ENCODE data around the gene REEP1. TPM values are rescaled to one million over a fixed set of nuclear protein-coding genes. Genes with fewer than 3 reads are reported as not detected.

The REEP1 gene
- total and polyA plus RNA-seq, 9 of the 15 experiments (the other 6 are each of a cell fraction or from before 2014, with no cell fraction given) = 0.11 to 0.67 (median 0.13) TPM

DNA sequence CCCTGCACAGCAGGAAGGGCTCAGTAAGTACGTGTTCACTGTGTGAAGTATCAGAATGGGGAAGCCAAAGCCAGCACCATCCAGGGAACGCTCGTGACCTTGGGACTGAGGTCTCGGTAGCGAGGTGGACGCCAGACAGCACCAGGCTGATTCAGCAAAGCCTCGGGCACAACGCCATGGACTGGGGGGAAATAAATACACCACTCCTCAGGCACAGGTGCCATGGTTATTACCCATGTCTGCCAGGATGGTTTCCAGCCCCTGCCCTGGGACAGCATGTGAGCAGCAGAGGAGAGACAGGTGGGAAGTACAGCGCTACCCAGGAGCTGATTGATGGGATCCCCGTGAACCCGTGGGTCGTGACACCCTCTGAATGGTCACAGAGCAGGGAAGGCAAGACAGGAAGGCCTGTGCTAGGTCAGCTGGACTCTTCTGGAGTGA is 53.0 kb downstream of the REEP1 start (continued):
- TF ChIP-seq, protein P1, sequence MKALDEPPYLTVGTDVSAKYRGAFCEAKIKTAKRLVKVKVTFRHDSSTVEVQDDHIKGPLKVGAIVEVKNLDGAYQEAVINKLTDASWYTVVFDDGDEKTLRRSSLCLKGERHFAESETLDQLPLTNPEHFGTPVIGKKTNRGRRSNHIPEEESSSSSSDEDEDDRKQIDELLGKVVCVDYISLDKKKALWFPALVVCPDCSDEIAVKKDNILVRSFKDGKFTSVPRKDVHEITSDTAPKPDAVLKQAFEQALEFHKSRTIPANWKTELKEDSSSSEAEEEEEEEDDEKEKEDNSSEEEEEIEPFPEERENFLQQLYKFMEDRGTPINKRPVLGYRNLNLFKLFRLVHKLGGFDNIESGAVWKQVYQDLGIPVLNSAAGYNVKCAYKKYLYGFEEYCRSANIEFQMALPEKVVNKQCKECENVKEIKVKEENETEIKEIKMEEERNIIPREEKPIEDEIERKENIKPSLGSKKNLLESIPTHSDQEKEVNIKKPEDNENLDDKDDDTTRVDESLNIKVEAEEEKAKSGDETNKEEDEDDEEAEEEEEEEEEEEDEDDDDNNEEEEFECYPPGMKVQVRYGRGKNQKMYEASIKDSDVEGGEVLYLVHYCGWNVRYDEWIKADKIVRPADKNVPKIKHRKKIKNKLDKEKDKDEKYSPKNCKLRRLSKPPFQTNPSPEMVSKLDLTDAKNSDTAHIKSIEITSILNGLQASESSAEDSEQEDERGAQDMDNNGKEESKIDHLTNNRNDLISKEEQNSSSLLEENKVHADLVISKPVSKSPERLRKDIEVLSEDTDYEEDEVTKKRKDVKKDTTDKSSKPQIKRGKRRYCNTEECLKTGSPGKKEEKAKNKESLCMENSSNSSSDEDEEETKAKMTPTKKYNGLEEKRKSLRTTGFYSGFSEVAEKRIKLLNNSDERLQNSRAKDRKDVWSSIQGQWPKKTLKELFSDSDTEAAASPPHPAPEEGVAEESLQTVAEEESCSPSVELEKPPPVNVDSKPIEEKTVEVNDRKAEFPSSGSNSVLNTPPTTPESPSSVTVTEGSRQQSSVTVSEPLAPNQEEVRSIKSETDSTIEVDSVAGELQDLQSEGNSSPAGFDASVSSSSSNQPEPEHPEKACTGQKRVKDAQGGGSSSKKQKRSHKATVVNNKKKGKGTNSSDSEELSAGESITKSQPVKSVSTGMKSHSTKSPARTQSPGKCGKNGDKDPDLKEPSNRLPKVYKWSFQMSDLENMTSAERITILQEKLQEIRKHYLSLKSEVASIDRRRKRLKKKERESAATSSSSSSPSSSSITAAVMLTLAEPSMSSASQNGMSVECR (CRISPR knock-in tag; IDR thresholded peaks at IDR 0.05) = no peak
- TF ChIP-seq EWSR1 (IDR thresholded peaks at IDR 0.05; ENCODE audit: borderline replicate concordance, low read depth, partially characterized antibody) (no peak), HCFC1 (IDR thresholded peaks at IDR 0.05; ENCODE audit: low read depth, low read length) (no peak), RFX7 (CRISPR knock-in tag; IDR thresholded peaks at IDR 0.05) (no peak), TAL1 (IDR thresholded peaks at IDR 0.05) (no peak), ZFX (CRISPR knock-in tag; IDR thresholded peaks at IDR 0.05) (no peak), ZNF696 (CRISPR knock-in tag; conservative IDR thresholded peaks at IDR 0.05) (no peak), POLR2B (IDR thresholded peaks at IDR 0.05; ENCODE audit: low read depth, partially characterized antibody) (no peak), MTF1 (CRISPR knock-in tag; IDR thresholded peaks at IDR 0.05; ENCODE audit: borderline replicate concordance) (no peak)
- TF ChIP-seq, protein P2, sequence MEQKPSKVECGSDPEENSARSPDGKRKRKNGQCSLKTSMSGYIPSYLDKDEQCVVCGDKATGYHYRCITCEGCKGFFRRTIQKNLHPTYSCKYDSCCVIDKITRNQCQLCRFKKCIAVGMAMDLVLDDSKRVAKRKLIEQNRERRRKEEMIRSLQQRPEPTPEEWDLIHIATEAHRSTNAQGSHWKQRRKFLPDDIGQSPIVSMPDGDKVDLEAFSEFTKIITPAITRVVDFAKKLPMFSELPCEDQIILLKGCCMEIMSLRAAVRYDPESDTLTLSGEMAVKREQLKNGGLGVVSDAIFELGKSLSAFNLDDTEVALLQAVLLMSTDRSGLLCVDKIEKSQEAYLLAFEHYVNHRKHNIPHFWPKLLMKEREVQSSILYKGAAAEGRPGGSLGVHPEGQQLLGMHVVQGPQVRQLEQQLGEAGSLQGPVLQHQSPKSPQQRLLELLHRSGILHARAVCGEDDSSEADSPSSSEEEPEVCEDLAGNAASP (IDR thresholded peaks at IDR 0.05) = no peak
